HepG2 (cell line): ENCODE data around the gene RALY. TPM values are rescaled to one million over a fixed set of nuclear protein-coding genes. Genes with fewer than 3 reads are reported as not detected.

ENCODE experiments used
- ATAC-seq: fragments of 200-7000 bp; cut with Tn5 transposase; 3 replicates; pipeline ENCODE4 v1.9.1; 2020; ENCODE audit warnings: mild to moderate bottlenecking, moderate library complexity
- BruUV-seq: library from RNA; stranded (reverse); fragments of 400-500 nt; replicated peaks from 2 replicates; lab custom pipeline; 2021; lab: Mats Ljungman, UMichigan
- CTCF ChIA-PET: fragments of 300-600 bp; formaldehyde crosslinking; extraction: SDS; loops from one replicate; lab custom pipeline; 2021; ENCODE audit warnings: low total read pairs, inconsistent platforms, low intra/inter-chr PET ratio; lab: Yijun Ruan, JAX
- POLR2A ChIA-PET: fragments of 350-600 bp; sonication (Branson Sonifier 250); formaldehyde crosslinking; loops from one replicate; lab custom pipeline; 2020; ENCODE audit warnings: antibody characterized with exemption, inconsistent platforms; lab: Yijun Ruan, JAX
- DNase-seq: peaks from one replicate; pipeline ENCODE4 v3.0.0-alpha.2; 2015; ENCODE audit warnings: low spot score
- FAIRE-seq: peaks from 3 replicates; lab custom pipeline; 2011; peaks lifted over from hg19 to GRCh38; lab: Jason Lieb, UNC
- H2AFZ ChIP-seq: one replicate; pipeline ENCODE4 v1.6.1; 2011; ENCODE audit warnings: low read length, inconsistent platforms
- H3K27ac ChIP-seq: fragments of 300-600 bp; 3 replicates; pipeline ENCODE4 v1.8.0; 2011; ENCODE audit warnings: mixed run types, mild to moderate bottlenecking, mixed read lengths, low read length, inconsistent platforms; ENCODE audit not compliant: insufficient read depth; ENCODE audit errors: extremely low read length
- H3K27me3 ChIP-seq, 2 experiments: fragments of 200-600 bp in 1 of 2; 2 replicates in 1 of 2; 3 replicates in 1 of 2; pipeline versions ENCODE4 v1.6.0 to v1.8.0; 2011; ENCODE audit warnings: low read length in 2 of 2, mild to moderate bottlenecking in 2 of 2, moderate library complexity in 2 of 2, inconsistent platforms in 1 of 2; ENCODE audit not compliant: insufficient read depth in 2 of 2, control insufficient read depth in 1 of 2
- H3K36me3 ChIP-seq, 2 experiments: fragments of 200-600 bp in 1 of 2; replicated peaks in 1 of 2; 2 replicates in 1 of 2; 3 replicates in 1 of 2; pipeline versions ENCODE4 v1.5.1 to v1.8.0; 2011; ENCODE audit warnings: low read length in 2 of 2, inconsistent platforms in 1 of 2; ENCODE audit not compliant: insufficient read depth in 2 of 2, control insufficient read depth in 1 of 2
- H3K4me1 ChIP-seq: 2 replicates; pipeline ENCODE4 v1.5.1; 2012; ENCODE audit warnings: low read length, inconsistent platforms; ENCODE audit not compliant: insufficient read depth
- H3K4me2 ChIP-seq: 2 replicates; pipeline ENCODE4 v1.6.0; 2011; ENCODE audit warnings: low read depth, low read length, inconsistent platforms
- H3K4me3 ChIP-seq, 3 experiments: fragments of 200-600 bp in 1 of 3; sonication (generic), shearing (Covaris generic) in 1 of 3; replicated peaks in 1 of 3; 2 replicates each; pipeline ENCODE4 v1.5.1; 2011 to 2016; ENCODE audit warnings: low read length in 3 of 3, inconsistent platforms in 2 of 3, low read depth in 2 of 3, mild to moderate bottlenecking in 2 of 3, control low read depth in 1 of 3, mixed read lengths in 1 of 3; ENCODE audit not compliant: insufficient read depth in 1 of 3
- H3K79me2 ChIP-seq: one replicate; pipeline ENCODE4 v1.6.1; 2011; ENCODE audit warnings: low read length, inconsistent platforms; ENCODE audit not compliant: insufficient read depth
- H3K9ac ChIP-seq: 2 replicates; pipeline ENCODE4 v1.6.0; 2011; ENCODE audit warnings: mild to moderate bottlenecking, low read depth, low read length, inconsistent platforms; ENCODE audit not compliant: insufficient read depth
- H3K9me3 ChIP-seq: 2 replicates; pipeline ENCODE4 v1.5.1; 2012; ENCODE audit warnings: mild to moderate bottlenecking, low read length
- H4K20me1 ChIP-seq: 2 replicates; pipeline ENCODE4 v1.6.0; 2011; ENCODE audit warnings: inconsistent platforms, mild to moderate bottlenecking, low read length, moderate library complexity; ENCODE audit not compliant: insufficient read depth
- ATRX ChIP-seq: sonication (generic); formaldehyde crosslinking; IDR thresholded peaks from 2 replicates; pipeline ENCODE4 v1.4.0; 2020; ENCODE audit warnings: missing genetic modification reagents, borderline replicate concordance
- ELF1 ChIP-seq: sonication (generic); formaldehyde crosslinking; IDR thresholded peaks from 2 replicates; pipeline ENCODE4 v1.4.0; 2020; ENCODE audit warnings: missing genetic modification reagents
- EP300 ChIP-seq, 3 experiments: sonication (generic) in 1 of 3; formaldehyde crosslinking in 1 of 3; IDR thresholded peaks; 2 replicates each; pipeline versions ENCODE4 v1.5.1 to v1.6.1; 2011 to 2020; ENCODE audit warnings: low read depth in 2 of 3, low read length in 2 of 3, borderline replicate concordance in 1 of 3, improper control_type of control experiment in 1 of 3, mild to moderate bottlenecking in 1 of 3, missing genetic modification reagents in 1 of 3, moderate library complexity in 1 of 3
- IRX3 ChIP-seq: sonication (generic); formaldehyde crosslinking; IDR thresholded peaks from 2 replicates; pipeline ENCODE4 v1.8.1; 2023; ENCODE audit warnings: mild to moderate bottlenecking, low read depth, missing genetic modification reagents, borderline replicate concordance
- SMAD1 ChIP-seq: sonication (generic); formaldehyde crosslinking; IDR thresholded peaks from 2 replicates; pipeline ENCODE4 v1.4.0; 2020; ENCODE audit warnings: missing genetic modification reagents, low read depth, mild to moderate bottlenecking, borderline replicate concordance
- ZBTB42 ChIP-seq: sonication (generic); formaldehyde crosslinking; IDR thresholded peaks from 2 replicates; pipeline ENCODE4 v1.5.0; 2020; ENCODE audit warnings: mild to moderate bottlenecking, missing genetic modification reagents
- ZC3H13 ChIP-seq: sonication (generic); formaldehyde crosslinking; IDR thresholded peaks from 2 replicates; pipeline ENCODE4 v1.8.1; 2023; ENCODE audit warnings: mild to moderate bottlenecking, missing genetic modification reagents, moderate library complexity
- ZNF234 ChIP-seq: sonication (generic); formaldehyde crosslinking; conservative IDR thresholded peaks from 2 replicates; pipeline ENCODE4 v1.5.1; 2020; ENCODE audit warnings: mild to moderate bottlenecking, missing genetic modification reagents
- ZNF563 ChIP-seq: sonication (generic); formaldehyde crosslinking; IDR thresholded peaks from 2 replicates; pipeline ENCODE4 v1.8.0; 2022; ENCODE audit warnings: mild to moderate bottlenecking, moderate library complexity, missing genetic modification reagents
- WGBS: methylation state at CpG from one replicate; pipeline ENCODE4 v1.1.6; 2017; ENCODE audit warnings: low lambda C conversion rate; 5-methylcytosine and 5-hydroxymethylcytosine counted together
- in situ Hi-C: cut with HindIII; loops from 2 replicates; pipeline ENCODE4 v1.10.0; 2017; ENCODE audit warnings: low pct_unique_long_range_greater_than_20kb; ENCODE audit not compliant: extremely low pct_ligation_motif_present
- intact Hi-C: fragments of 100-400 bp; cut with micrococcal nuclease; formaldehyde crosslinking; loops from one replicate; pipeline ENCODE4 v1.10.0; 2022; ENCODE audit not compliant: unreplicated experiment
- polyA plus RNA-seq, 8 experiments: library from polyadenylated mRNA; depleted of rRNA in 3 of 8; stranded (reverse) in 7 of 8; unstranded in 1 of 8; fragments of >200 nt; fragmentation: Illumina TruSeq in 4 of 8; extraction: Trizol in 4 of 8; gene quantifications; 2 replicates each; pipeline versions ENCODE4 v1.2.1 to v1.2.3, GENCODE V29; 2011 to 2016; ENCODE audit warnings: low read depth in 4 of 8, missing spikeins in 1 of 8, mixed read lengths in 1 of 8; ENCODE audit not compliant: insufficient read depth in 1 of 8
- total RNA-seq, 5 experiments: library from RNA; depleted of rRNA; stranded (reverse); fragments of >200 nt; fragmentation: Illumina TruSeq; extraction: Trizol; gene quantifications; 2 replicates each; pipeline ENCODE4 v1.2.3, GENCODE V29; 2016; ENCODE audit warnings: low read depth in 1 of 5
- TF ChIP-seq, protein P1 (sequence below): sonication (generic); formaldehyde crosslinking; IDR thresholded peaks from 2 replicates; pipeline ENCODE4 v1.4.0; 2020; ENCODE audit warnings: missing genetic modification reagents, borderline replicate concordance
- TF ChIP-seq, protein P2 (sequence below): sonication (generic); formaldehyde crosslinking; IDR thresholded peaks from 2 replicates; pipeline ENCODE4 v1.8.1; 2023; ENCODE audit warnings: mild to moderate bottlenecking, missing genetic modification reagents
- TF ChIP-seq, protein P3 (sequence below): sonication (generic); formaldehyde crosslinking; IDR thresholded peaks from 2 replicates; pipeline ENCODE4 v1.4.0; 2020; ENCODE audit warnings: missing genetic modification reagents
- TF ChIP-seq, protein P4 (sequence below), 2 experiments: fragments of 450-650 bp in 1 of 2; sonication (generic) in 1 of 2; formaldehyde crosslinking; IDR thresholded peaks; 2 replicates each; pipeline versions ENCODE4 v1.5.0 to v1.8.0; 2020 to 2022; ENCODE audit warnings: mild to moderate bottlenecking in 1 of 2, missing genetic modification reagents in 1 of 2

RALY gene
- total and polyA plus RNA-seq, 2 of the 13 experiments (the other 11 are each of a cell fraction or from before 2014, with no cell fraction given), result 178 to 186 TPM

DNA sequence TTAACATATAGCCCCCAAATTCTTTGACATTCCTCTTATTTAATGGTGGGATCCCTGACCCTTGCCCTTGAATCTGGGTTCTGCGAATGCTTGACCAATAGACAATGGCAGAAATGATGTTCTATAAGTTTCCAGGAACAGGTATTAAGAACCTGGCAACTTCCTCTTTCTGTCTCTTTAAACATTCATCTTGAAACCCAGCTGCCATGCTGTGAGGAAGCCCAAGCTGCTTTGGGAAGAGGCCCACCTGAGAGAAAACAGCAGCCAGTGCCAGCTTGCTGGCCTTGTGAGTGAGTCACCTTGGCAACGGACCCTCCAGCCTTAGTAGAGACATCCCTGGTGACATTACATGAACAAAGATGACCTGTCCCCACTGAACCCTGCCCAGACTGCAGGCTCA, 45.2 kb upstream of the RALY start:
- BruUV-seq, result no TSS peak
- in situ Hi-C loops (no loop called here), intact Hi-C loops (no loop called here)
- Histone ChIP-seq H2AFZ (no peak overlapping the region), H3K9ac (no peak overlapping the region), H3K4me1 (peaks cover 12% of the 10 kb centered on the region; the same call in 1 of the 2 replicates), H3K4me2 (no peak overlapping the region), H3K79me2 (no peaks in the 10 kb centered on the region), H4K20me1 (no peaks in the 10 kb centered on the region), H3K9me3 (peaks cover 22% of the 10 kb centered on the region), H3K27ac (no peak overlapping the region), H3K27me3 (peaks cover 0 to 10% of the 10 kb centered on the region in 2 experiments; a peak in 1 of 5 replicates), H3K4me3 (no peak overlapping the region), H3K36me3 (no peaks in the 10 kb centered on the region)
- ChIA-PET CTCF (interaction anchor here (1.0 to 3.0 kb wide), 3 partner anchors 74 to 181 kb away, joined by 5 to 18 read pairs (median 12); no protein-coding TSS in a partner anchor), POLR2A (interaction anchor here (0.8 to 1.2 kb wide), 2 partner anchors 45 to 164 kb away, joined by 3 read pairs; partner anchors contain the start of gene EIF2S2)
- ATAC-seq (no peak), FAIRE-seq (no peak), DNase-seq (no peak)
- 36% methylated on average over 2 of the region's 2 CpGs for WGBS
- TF ChIP-seq EP300 (IDR thresholded peaks at IDR 0.05; ENCODE audit: low read depth in 2 of 2, low read length in 2 of 2), result no peak
- no peak for TF ChIP-seq EP300 (CRISPR knock-in tag; IDR thresholded peaks at IDR 0.05; ENCODE audit: borderline replicate concordance)
- TF ChIP-seq ZC3H13 (CRISPR knock-in tag), result no peak
- TF ChIP-seq, protein P1, sequence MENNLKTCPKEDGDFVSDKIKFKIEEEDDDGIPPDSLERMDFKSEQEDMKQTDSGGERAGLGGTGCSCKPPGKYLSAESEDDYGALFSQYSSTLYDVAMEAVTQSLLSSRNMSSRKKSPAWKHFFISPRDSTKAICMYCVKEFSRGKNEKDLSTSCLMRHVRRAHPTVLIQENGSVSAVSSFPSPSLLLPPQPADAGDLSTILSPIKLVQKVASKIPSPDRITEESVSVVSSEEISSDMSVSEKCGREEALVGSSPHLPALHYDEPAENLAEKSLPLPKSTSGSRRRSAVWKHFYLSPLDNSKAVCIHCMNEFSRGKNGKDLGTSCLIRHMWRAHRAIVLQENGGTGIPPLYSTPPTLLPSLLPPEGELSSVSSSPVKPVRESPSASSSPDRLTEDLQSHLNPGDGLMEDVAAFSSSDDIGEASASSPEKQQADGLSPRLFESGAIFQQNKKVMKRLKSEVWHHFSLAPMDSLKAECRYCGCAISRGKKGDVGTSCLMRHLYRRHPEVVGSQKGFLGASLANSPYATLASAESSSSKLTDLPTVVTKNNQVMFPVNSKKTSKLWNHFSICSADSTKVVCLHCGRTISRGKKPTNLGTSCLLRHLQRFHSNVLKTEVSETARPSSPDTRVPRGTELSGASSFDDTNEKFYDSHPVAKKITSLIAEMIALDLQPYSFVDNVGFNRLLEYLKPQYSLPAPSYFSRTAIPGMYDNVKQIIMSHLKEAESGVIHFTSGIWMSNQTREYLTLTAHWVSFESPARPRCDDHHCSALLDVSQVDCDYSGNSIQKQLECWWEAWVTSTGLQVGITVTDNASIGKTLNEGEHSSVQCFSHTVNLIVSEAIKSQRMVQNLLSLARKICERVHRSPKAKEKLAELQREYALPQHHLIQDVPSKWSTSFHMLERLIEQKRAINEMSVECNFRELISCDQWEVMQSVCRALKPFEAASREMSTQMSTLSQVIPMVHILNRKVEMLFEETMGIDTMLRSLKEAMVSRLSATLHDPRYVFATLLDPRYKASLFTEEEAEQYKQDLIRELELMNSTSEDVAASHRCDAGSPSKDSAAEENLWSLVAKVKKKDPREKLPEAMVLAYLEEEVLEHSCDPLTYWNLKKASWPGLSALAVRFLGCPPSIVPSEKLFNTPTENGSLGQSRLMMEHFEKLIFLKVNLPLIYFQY (CRISPR knock-in tag), result no peak
- no peak for TF ChIP-seq ELF1 (CRISPR knock-in tag)
- TF ChIP-seq SMAD1 (CRISPR knock-in tag), result no peak
- TF ChIP-seq ZNF563 (CRISPR knock-in tag), result no peak
- no peak for TF ChIP-seq ATRX
- no peak for TF ChIP-seq IRX3
- TF ChIP-seq, protein P2, sequence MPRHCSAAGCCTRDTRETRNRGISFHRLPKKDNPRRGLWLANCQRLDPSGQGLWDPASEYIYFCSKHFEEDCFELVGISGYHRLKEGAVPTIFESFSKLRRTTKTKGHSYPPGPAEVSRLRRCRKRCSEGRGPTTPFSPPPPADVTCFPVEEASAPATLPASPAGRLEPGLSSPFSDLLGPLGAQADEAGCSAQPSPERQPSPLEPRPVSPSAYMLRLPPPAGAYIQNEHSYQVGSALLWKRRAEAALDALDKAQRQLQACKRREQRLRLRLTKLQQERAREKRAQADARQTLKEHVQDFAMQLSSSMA (CRISPR knock-in tag), result no peak
- TF ChIP-seq, protein P3, sequence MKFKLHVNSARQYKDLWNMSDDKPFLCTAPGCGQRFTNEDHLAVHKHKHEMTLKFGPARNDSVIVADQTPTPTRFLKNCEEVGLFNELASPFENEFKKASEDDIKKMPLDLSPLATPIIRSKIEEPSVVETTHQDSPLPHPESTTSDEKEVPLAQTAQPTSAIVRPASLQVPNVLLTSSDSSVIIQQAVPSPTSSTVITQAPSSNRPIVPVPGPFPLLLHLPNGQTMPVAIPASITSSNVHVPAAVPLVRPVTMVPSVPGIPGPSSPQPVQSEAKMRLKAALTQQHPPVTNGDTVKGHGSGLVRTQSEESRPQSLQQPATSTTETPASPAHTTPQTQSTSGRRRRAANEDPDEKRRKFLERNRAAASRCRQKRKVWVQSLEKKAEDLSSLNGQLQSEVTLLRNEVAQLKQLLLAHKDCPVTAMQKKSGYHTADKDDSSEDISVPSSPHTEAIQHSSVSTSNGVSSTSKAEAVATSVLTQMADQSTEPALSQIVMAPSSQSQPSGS (CRISPR knock-in tag), result no peak
- no peak for TF ChIP-seq ZBTB42 (CRISPR knock-in tag)
- no peak for TF ChIP-seq ZNF234 (CRISPR knock-in tag)
- TF ChIP-seq, protein P4, sequence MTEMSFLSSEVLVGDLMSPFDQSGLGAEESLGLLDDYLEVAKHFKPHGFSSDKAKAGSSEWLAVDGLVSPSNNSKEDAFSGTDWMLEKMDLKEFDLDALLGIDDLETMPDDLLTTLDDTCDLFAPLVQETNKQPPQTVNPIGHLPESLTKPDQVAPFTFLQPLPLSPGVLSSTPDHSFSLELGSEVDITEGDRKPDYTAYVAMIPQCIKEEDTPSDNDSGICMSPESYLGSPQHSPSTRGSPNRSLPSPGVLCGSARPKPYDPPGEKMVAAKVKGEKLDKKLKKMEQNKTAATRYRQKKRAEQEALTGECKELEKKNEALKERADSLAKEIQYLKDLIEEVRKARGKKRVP (CRISPR knock-in tag; IDR thresholded peaks at IDR 0.05), result no peak
- TF ChIP-seq, all 625 proteins: peak for 0
